ENCODE data around the gene ZFYVE9.

ZFYVE9 gene

GRCh38 chr1:52112489-52112888, 29.4 kb upstream of the ZFYVE9 start:
- Histone ChIP-seq H3K9me3 (replicated peaks; ENCODE audit: insufficient read depth, low read length) (no peaks in the 10 kb centered on the region), H3K4me2 (ENCODE audit: low read depth, low read length) (no peak overlapping the region), H3K9ac (ENCODE audit: low read length) (no peak overlapping the region), H3K27ac (ENCODE audit: low read length) (no peak overlapping the region), H3K79me2 (ENCODE audit: low read length) (no peaks in the 10 kb centered on the region), H3F3A (ENCODE audit: insufficient read depth, low read length) (peaks cover 7% of the 10 kb centered on the region), H4K20me1 (ENCODE audit: insufficient read depth, low read length) (no peaks in the 10 kb centered on the region), H3K9me2 (replicated peaks; ENCODE audit: insufficient read depth, low read length) (no peaks in the 10 kb centered on the region), H3K36me3 (replicated peaks; ENCODE audit: insufficient read depth, low read length) (no peaks in the 10 kb centered on the region), H3K4me3 (ENCODE audit: low read length) (no peak overlapping the region), H2AFZ (ENCODE audit: low read length) (no peak overlapping the region), H3K27me3 (replicated peaks; ENCODE audit: insufficient read depth, low read length) (no peaks in the 10 kb centered on the region), H3K4me1 (ENCODE audit: low read length) (peaks cover 21% of the 10 kb centered on the region)
- no peak for DNase-seq
- TF ChIP-seq EZH2phosphoT487 (IDR thresholded peaks at IDR 0.05; ENCODE audit: low read length) (no peak), CTCF (IDR thresholded peaks at IDR 0.05; ENCODE audit: low read length) (no peak)

DNA sequence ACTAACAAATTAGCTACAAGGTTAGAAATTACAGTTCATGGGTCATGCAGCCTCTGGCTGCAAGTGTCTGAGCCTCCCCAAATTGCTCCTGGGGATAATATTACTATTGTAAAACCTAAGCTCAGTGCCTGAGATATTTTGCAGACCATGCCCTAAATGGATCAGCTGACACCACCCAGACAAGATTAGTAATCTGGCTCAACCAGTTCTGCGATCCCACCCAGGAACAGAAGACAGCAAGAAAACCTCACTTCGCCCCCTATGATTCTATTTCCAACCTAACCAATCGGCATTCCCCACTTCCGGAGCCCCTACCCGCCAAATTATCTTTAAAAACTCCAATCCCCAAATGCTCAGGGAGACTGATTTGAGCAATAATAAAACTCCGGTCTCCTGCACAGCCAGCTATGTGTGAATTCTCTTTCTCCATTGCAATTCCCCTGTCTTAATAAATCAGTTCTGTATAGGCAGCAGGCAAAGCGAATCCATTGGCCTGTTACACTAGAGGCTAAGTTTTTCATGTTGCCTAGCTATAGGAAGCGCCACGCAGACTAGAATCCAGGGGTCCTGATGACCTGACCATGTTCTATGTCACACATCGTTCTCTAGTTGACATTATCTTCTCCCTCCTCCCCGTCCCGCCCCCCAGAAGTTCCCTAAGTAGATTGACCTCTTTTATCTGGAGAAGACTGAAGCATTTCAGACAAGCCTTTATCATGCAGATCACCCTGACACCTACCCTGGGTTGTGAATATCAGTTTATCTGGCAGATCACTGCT, 22.4 kb upstream of the ZFYVE9 start:
- Histone ChIP-seq H3K9me3 (replicated peaks; ENCODE audit: insufficient read depth, low read length) (no peaks in the 10 kb centered on the region), H3K27me3 (replicated peaks; ENCODE audit: insufficient read depth, low read length) (no peaks in the 10 kb centered on the region), H3K9me2 (replicated peaks; ENCODE audit: insufficient read depth, low read length) (no peaks in the 10 kb centered on the region), H3K4me1 (ENCODE audit: low read length) (peaks cover 26% of the 10 kb centered on the region), H3K4me2 (ENCODE audit: low read depth, low read length) (no peak overlapping the region), H3K27ac (ENCODE audit: low read length) (no peak overlapping the region), H3K4me3 (ENCODE audit: low read length) (no peak overlapping the region), H3K79me2 (ENCODE audit: low read length) (no peaks in the 10 kb centered on the region), H2AFZ (ENCODE audit: low read length) (no peak overlapping the region), H3F3A (ENCODE audit: insufficient read depth, low read length) (peaks cover 7% of the 10 kb centered on the region), H3K9ac (ENCODE audit: low read length) (no peak overlapping the region), H4K20me1 (ENCODE audit: insufficient read depth, low read length) (no peaks in the 10 kb centered on the region), H3K36me3 (replicated peaks; ENCODE audit: insufficient read depth, low read length) (no peaks in the 10 kb centered on the region)
- TF ChIP-seq EZH2 (optimal IDR thresholded peaks at IDR 0.05; ENCODE audit: low read depth, low read length), result no peak
- no peak for TF ChIP-seq CTCF (IDR thresholded peaks at IDR 0.05; ENCODE audit: low read length)
- no peak for TF ChIP-seq EZH2phosphoT487 (IDR thresholded peaks at IDR 0.05; ENCODE audit: low read length)
- no peak for DNase-seq

DNA sequence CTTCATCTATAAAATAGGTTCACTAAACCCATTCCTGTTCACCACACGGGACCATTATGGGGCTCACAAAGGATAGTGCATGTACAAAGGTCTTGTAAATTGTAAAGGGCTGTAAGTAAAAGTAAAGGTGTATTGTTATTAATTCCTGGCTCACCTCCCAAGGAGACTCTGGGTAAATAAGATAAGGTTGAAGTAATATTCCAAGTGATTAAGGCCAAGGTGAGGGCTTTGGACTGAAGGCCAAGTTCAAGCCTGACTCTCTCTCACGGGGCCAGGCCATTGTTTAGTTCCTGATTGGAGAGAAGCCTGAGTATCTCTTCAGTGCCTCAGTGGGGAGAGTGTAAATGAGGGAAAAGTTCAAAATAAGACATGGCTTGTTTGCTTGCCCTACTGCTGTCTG, 19.5 kb upstream of the ZFYVE9 start:
- no peak overlapping the region for H3K4me2 ChIP-seq (ENCODE audit: low read depth, low read length)
- no peak overlapping the region for H3K9ac ChIP-seq (ENCODE audit: low read length)
- H3K4me3 ChIP-seq (ENCODE audit: low read length), result no peak overlapping the region
- H3K4me1 ChIP-seq (ENCODE audit: low read length), result peaks cover 6% of the 10 kb centered on the region
- no peak overlapping the region for H3K27ac ChIP-seq (ENCODE audit: low read length)
- H4K20me1 ChIP-seq (ENCODE audit: insufficient read depth, low read length), result no peaks in the 10 kb centered on the region
- H3K9me2 ChIP-seq (replicated peaks; ENCODE audit: insufficient read depth, low read length), result no peaks in the 10 kb centered on the region
- no peak for DNase-seq
- TF ChIP-seq EZH2phosphoT487 (IDR thresholded peaks at IDR 0.05; ENCODE audit: low read length) (no peak), EZH2 (optimal IDR thresholded peaks at IDR 0.05; ENCODE audit: low read depth, low read length) (no peak), CTCF (IDR thresholded peaks at IDR 0.05; ENCODE audit: low read length) (no peak)
- no peaks in the 10 kb centered on the region for H3F3A ChIP-seq (ENCODE audit: insufficient read depth, low read length)
- H3K9me3 ChIP-seq (replicated peaks; ENCODE audit: insufficient read depth, low read length), result no peaks in the 10 kb centered on the region
- no peaks in the 10 kb centered on the region for H3K36me3 ChIP-seq (replicated peaks; ENCODE audit: insufficient read depth, low read length)
- no peaks in the 10 kb centered on the region for H3K27me3 ChIP-seq (replicated peaks; ENCODE audit: insufficient read depth, low read length)
- H3K79me2 ChIP-seq (ENCODE audit: low read length), result no peaks in the 10 kb centered on the region
- H2AFZ ChIP-seq (ENCODE audit: low read length), result no peak overlapping the region

All from MM.1S (cell line).